HG03159 (cell line): ENCODE results near the gene ENTPD3.
"Not testable (repeated sequence)": the region's sequence is repeated elsewhere in the genome, so short reads cannot be mapped to it uniquely, and the experiment has no call there.

Experiments used
- ATAC-seq: cut with Tn5 transposase; IDR thresholded peaks from one replicate; pipeline ENCODE4 v1.9.1; 2021; ENCODE audit warnings: mild to moderate bottlenecking, moderate library complexity; ENCODE audit not compliant: unreplicated experiment

Gene ENTPD3

GRCh38 chr3:40456940-40457823, 70.2 kb downstream of the ENTPD3 start, which contains the start of gene RPL14:
RPL14 (plus strand) TSS chr3:40457339; CDS start chr3:40457472, 133 bp downstream.
- ATAC-seq, result peak; percentile 65

- no peak for ATAC-seq
Observed at GRCh38 chr3:40458473-40458872, 71.5 kb downstream of the ENTPD3 start.

DNA sequence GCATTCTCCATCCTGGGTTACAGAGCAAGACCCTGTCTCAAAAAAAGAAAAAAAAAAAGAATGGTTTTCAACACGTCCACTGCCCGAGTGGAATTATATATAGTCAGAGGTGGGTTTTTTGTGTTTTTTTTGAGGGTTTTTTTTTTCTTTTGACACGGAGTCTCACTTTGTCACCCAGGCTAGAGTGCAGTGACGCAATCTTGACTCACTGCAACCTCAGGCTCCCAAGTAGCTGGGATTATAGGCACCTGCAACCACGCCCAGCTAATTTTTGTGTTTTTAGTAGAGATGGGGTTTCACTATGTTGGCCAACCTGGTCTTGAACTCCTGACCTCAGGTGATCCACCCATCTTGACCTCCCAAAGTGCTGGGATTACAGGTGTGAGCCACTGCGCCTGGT, 73.5 kb downstream of the ENTPD3 start:
- ATAC-seq, result not testable (repeated sequence)

DNA sequence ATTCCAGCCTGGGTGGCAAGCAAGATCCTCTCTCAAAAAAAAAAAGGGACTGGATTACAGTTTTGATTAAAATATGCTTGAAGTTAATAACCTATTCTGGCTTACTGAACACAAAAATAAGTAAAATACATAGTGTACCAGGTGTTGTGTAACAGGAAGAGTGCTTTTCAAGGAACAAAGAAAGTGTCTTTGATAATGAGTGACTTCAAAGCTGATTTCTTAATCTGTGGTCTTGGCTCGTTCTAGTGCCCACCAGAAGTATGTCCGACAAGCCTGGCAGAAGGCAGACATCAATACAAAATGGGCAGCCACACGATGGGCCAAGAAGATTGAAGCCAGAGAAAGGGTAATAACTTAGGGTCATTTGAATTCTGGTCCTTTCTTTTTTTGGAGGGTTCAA, 74.2 kb downstream of the ENTPD3 start:
- no peak for ATAC-seq

- not testable (repeated sequence) for ATAC-seq
Observed at GRCh38 chr3:40462838-40463237, 75.9 kb downstream of the ENTPD3 start.

DNA sequence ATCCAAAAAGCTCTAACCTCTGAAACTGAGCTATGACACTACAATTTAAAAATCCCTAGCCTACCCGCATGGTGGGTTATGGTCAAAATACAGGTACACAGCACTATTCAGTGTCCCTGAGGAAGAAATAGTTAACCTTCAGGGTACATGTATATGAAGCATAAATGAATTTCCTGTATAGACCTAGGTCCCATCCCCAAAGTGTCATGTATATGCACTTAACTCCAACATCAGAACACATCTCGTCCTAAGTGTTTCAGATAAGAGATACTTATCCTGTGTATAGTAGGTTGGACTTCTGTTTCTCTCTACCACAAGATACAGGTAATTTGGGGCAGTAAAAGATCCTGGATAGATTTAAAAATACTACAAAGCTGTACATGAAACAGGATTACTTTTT, 76.6 kb downstream of the ENTPD3 start:
- ATAC-seq, result no peak

DNA sequence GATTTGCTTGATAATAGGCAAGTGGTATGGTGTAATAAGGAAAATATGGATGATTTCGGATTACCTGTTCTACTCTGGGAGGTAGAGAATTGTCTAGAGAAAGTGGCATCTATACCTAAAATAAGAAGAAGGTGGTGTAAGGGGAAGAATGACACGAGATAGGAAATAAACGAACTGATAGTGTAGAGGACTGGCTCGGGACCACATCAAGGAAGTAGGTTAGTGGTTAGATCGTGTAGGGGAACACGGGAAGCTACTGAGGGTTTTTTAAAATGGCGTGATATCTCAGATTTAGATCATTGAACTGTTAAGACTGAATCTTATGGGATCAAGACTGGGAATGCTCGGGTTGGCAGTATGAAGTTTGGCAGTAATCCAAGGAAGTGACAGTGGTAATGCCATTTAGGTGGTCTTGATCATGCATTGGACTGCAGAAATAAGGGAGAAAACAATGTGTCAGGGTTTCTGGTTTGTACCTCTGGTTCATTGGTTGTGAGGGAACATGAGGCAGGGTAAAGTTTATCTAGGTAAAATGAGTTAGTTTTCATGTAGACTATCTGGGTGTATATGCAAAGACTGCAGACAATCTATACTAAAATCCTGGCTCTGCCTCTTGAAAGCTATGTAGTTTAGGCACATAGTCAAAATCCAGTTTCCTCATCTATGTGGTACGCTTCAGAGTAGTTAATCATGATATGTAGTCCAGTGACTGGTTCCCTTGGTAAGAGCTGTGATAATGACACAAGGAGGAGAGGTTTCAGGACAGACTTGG, 77.5 kb downstream of the ENTPD3 start:
- no peak for ATAC-seq

GRCh38 chr3:40465111-40465407, 78.1 kb downstream of the ENTPD3 start:
- no peak for ATAC-seq

DNA sequence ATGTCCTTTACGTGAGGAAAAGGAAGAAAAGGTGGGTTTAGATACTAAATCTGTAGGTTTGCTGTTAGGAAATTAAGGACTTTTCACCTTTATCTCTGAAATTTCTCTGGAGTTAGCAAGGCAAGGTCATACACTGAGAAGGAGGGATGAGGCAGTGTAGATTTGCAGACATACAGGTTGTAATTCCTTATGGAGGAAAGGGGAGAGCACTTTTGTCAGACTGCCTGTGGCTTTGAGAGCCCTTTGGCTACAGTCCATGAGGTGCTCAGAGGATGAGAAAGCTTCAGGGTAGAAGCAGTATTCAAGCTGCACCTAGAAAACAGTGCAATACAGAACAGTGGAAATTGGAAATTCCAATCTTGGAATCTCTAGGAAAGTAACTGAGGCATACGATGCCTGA, 78.5 kb downstream of the ENTPD3 start:
- no peak for ATAC-seq

DNA sequence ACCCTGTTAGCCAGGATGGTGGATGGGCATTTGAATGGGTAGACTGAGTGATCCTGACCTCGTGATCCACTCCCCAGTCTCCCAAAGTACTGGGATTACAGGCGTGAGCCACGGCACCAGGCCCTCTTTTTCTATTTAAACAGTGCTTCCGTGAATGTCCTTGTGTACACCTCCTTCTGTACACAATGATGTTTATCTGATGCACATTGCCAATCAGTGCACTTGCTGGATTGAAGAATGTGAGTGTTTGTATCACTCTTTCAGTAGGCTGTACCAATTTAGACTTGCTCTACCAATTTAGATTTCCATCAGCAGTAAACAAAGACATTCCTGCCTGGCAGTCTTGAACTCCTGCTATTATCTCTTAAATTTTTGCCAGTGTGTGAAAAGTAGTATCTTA, 81.0 kb downstream of the ENTPD3 start:
- no peak for ATAC-seq

DNA sequence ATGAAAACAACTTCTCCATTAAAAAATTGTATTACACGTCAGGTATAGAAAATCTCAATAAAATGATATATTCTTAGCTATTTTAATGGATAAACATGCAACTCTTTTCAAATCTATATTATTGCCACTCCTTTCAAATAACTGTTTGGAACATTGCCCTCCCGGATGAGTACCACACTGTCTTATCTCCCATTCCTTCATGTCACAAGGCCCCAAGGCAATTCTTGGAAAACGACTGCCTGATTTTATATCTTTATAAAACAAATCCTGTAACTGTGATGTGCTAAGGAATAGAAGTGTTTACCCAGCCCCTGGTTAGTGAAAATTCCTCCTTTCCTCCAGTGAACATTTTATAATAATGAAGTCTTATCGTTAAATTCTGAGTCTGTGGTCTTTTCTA, 83.7 kb downstream of the ENTPD3 start:
- no peak for ATAC-seq

DNA sequence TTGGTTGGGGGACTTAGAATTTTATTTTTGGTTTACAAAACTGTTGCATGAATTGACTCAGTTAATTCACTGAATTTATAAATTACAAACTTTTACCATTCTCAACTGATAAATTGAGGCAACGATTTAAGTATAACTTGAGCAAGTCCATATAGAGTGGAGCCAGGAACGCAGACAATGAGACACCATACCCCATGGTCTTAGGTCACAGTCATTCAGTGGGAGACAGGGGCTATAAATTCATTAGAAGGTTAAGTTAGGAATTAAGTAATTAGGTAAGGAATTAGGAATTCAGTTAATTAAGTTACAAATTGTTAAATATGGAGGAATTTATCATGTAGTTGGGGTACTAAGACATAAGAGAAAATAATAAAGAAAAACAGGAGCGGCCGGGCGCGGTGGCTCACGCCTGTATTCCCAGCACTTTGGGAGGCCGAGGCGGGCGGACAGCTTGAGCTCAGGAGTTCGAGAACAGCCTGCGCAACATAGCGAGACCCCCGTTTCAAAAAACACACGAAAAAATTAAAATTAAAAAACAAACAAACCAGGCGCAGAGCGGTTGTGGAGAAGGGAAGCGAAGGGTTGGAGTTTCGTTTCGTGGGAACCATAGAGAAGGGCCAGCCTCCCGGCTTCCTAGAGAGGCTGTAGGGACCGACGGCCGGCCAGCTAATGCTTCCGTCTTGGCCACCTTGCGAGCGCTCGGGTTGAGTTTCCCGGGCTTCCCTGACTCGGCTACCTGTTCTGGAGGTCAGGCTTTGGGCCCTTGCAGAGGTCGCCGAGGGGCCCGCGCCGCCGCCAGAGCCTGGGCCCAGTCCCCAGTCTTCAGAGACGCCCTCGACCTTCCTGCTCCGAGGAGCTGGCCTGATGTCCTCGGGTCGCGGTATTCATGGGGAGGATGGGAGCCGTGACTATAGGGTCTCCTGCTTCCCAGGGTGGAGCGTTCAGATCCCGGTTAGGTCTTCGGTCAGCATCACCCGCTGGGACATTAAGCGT, 89.8 kb downstream of the ENTPD3 start, which contains the start of gene ZNF619:
ZNF619 (plus strand) TSS at position 645 of the 993 bp plus-strand sequence. CDS start 858 bp downstream, outside the sequence.
- ATAC-seq, result peak; percentile 72

DNA sequence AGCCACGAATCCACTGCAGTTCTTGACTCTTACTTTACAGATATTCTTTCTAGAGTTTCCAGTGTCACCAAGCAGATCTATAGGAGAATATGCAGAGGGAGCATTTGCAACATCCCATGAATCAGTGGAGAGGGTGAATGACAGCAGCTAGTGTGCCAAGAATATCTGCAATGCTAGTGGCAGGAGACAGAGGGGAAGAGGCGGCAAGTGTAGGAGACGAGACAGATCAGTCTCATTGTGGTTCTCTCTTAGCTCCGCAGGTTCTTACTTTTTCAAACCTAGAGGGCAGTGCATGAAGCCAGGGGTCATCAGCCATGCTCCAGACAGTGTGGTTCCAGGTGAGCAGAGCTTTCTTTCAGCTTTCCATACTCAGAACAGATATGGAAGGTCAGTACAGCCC, 90.7 kb downstream of the ENTPD3 start:
- no peak for ATAC-seq
